Activated CD4-positive, CD25-positive, alpha-beta regulatory T cell treated with anti-CD3 and anti-CD28 coated beads, Interleukin-2, amount 50 U/mL, for 16 hours (primary cell): ENCODE results near the gene DAP3.
A peak's percentile ranks its signal among the peaks of the same experiment; 100 is the strongest.
"Not testable (repeated sequence)": the region's sequence is repeated elsewhere in the genome, so short reads cannot be mapped to it uniquely, and the experiment has no call there.

ENCODE experiments used
- DNase-seq: peaks from one replicate; pipeline ENCODE4 v3.0.0-alpha.2; 2020; ENCODE audit warnings: low read depth, low spot score

Gene DAP3

GRCh38 chr1:155681776-155682175, 7.1 kb upstream of the DAP3 start:
- no peak for DNase-seq

- not testable (repeated sequence) for DNase-seq
Observed at GRCh38 chr1:155687705-155688323, 1.1 kb upstream of the DAP3 start.

- DNase-seq, result peak; percentile 84
Observed at GRCh38 chr1:155688324-155689080, 389 bp upstream of the DAP3 start, which contains the start of gene YY1AP1. YY1AP1 (minus strand) TSS chr1:155688774; CDS start chr1:155680436, 8,338 bp downstream.

GRCh38 chr1:155691992-155692528, 3.2 kb downstream of the DAP3 start:
- DNase-seq, result no peak

- no peak for DNase-seq
Observed at GRCh38 chr1:155694167-155694566, 5.3 kb downstream of the DAP3 start.

- DNase-seq, result no peak
Observed at GRCh38 chr1:155695072-155695471, 6.2 kb downstream of the DAP3 start.

- no peak for DNase-seq
Observed at GRCh38 chr1:155695608-155696007, 6.7 kb downstream of the DAP3 start.

GRCh38 chr1:155696524-155696923, 7.6 kb downstream of the DAP3 start:
- no peak for DNase-seq

GRCh38 chr1:155697046-155697445, 8.2 kb downstream of the DAP3 start:
- DNase-seq, result no peak

GRCh38 chr1:155697616-155698015, 8.7 kb downstream of the DAP3 start:
- DNase-seq, result not testable (repeated sequence)

- no peak for DNase-seq
Observed at GRCh38 chr1:155698382-155699038, 9.6 kb downstream of the DAP3 start.

- DNase-seq, result not testable (repeated sequence)
Observed at GRCh38 chr1:155699062-155699461, 10.2 kb downstream of the DAP3 start.

- not testable (repeated sequence) for DNase-seq
Observed at GRCh38 chr1:155701675-155702074, 12.8 kb downstream of the DAP3 start.

GRCh38 chr1:155703216-155703615, 14.3 kb downstream of the DAP3 start:
- DNase-seq, result no peak

- DNase-seq, result not testable (repeated sequence)
Observed at GRCh38 chr1:155704414-155704813, 15.5 kb downstream of the DAP3 start.

- DNase-seq, result no peak
Observed at GRCh38 chr1:155706139-155706538, 17.2 kb downstream of the DAP3 start.

GRCh38 chr1:155709391-155709790, 20.5 kb downstream of the DAP3 start:
- no peak for DNase-seq

GRCh38 chr1:155711457-155711856, 22.6 kb downstream of the DAP3 start:
- not testable (repeated sequence) for DNase-seq

GRCh38 chr1:155712636-155713035, 23.7 kb downstream of the DAP3 start:
- not testable (repeated sequence) for DNase-seq

GRCh38 chr1:155713075-155713474, 24.2 kb downstream of the DAP3 start:
- DNase-seq, result no peak

- not testable (repeated sequence) for DNase-seq
Observed at GRCh38 chr1:155715056-155715455, 26.2 kb downstream of the DAP3 start.

- DNase-seq, result no peak
Observed at GRCh38 chr1:155715777-155716176, 26.9 kb downstream of the DAP3 start.
